Prostate gland (tissue), 2 donors: ENCODE measurements around the gene FTCD. TPM values are rescaled to one million over a fixed set of nuclear protein-coding genes. Genes with fewer than 3 reads are reported as not detected.

Experiments
- DNase-seq: peaks from one replicate; pipeline ENCODE4 v3.0.0-alpha.2; 2019; ENCODE audit warnings: low spot score
- H3K27ac ChIP-seq, 2 donors: fragments of 200-600 bp; sonication (generic); 2 replicates each; pipeline ENCODE4 v1.5.1; 2017 to 2019
- H3K27me3 ChIP-seq: fragments of 200-600 bp; sonication (generic); replicated peaks from 2 replicates; pipeline ENCODE4 v1.5.1; 2019; ENCODE audit not compliant: insufficient read depth
- H3K36me3 ChIP-seq, 2 donors: fragments of 200-600 bp; sonication (generic); 1 replicate in 1 of 2; 2 replicates in 1 of 2; pipeline versions ENCODE4 v1.5.1 to v1.8.1; 2017 to 2019
- H3K4me1 ChIP-seq: fragments of 200-600 bp; sonication (generic); replicated peaks from 2 replicates; pipeline ENCODE4 v1.5.1; 2019
- H3K4me3 ChIP-seq, 2 donors: fragments of 200-600 bp; sonication (generic); 2 replicates each; pipeline ENCODE4 v1.5.1; 2017 to 2019
- H3K9me3 ChIP-seq: fragments of 200-600 bp; sonication (generic); 2 replicates; pipeline ENCODE4 v1.5.1; 2017
- CTCF ChIP-seq, 4 experiments: fragments of 200-600 bp in 2 of 4; fragments of 450-650 bp in 2 of 4; sonication (generic) in 2 of 4; IDR thresholded peaks; 1 replicate in 3 of 4; 2 replicates in 1 of 4; pipeline ENCODE4 v1.5.1; 2016 to 2019; ENCODE audit warnings: antibody characterized with exemption in 4 of 4, mild to moderate bottlenecking in 2 of 4, moderate library complexity in 2 of 4
- POLR2A ChIP-seq: fragments of 450-650 bp; IDR thresholded peaks from one replicate; pipeline ENCODE4 v1.6.1; 2016; ENCODE audit warnings: antibody characterized with exemption, mild to moderate bottlenecking
- POLR2AphosphoS5 ChIP-seq: sonication (generic); formaldehyde crosslinking; IDR thresholded peaks from one replicate; pipeline ENCODE4 v1.6.1; 2017; ENCODE audit warnings: antibody characterized with exemption
- WGBS: methylation state at CpG from one replicate; pipeline ENCODE4 v1.1.5; 2018; 5-methylcytosine and 5-hydroxymethylcytosine counted together
- intact Hi-C: fragments of 100-400 bp; cut with DNase I; formaldehyde crosslinking; loops from one replicate; pipeline ENCODE4 v1.14.2; 2022
- total RNA-seq, 2 donors: library from RNA; depleted of rRNA; stranded (reverse); fragments of >200 nt; gene quantifications; one replicate each; pipeline ENCODE4 v1.1.0, GENCODE V29; 2016

FTCD gene
- total RNA-seq, 2 donors from 2014 or later, result 1.4 to 19.0 TPM

DNA sequence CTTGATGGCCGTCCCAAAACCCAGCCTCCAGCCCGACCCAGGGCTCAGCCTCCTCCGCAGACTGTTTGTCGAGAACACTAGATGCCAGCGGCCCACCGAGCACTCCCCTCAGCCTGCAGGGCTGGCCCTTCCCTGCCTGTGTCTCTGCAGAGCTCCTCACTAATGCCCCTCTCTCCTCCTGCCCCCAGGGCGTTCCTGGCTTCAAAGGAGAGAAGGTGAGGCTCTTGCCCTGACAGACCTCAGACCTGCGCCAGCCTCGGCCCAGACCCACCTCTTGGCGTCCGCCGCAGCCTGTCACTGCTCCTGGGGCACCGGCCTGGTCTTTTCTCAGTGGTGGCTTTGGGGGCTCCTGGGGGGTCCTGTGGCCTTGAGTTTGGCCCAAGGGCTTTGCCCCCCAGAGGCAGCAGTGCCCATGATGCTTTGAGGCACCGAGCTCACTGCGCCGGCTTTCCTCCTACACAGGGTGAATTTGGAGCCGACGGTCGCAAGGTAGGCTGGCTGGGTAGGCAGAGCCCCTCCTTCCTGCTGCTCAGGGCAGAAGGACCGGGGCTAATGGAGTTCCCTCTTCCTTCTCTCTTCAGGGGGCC is 39.1 kb downstream of the FTCD start:
- H3K36me3 ChIP-seq, result peaks cover 0 to 21% of the 10 kb centered on the region in 2 donors
- H3K27ac ChIP-seq, result no peak overlapping the region
- no peak overlapping the region for H3K4me3 ChIP-seq
- no peaks in the 10 kb centered on the region for H3K9me3 ChIP-seq
- DNase-seq, result no peak
- H3K4me1 ChIP-seq, result no peaks in the 10 kb centered on the region
- H3K27me3 ChIP-seq, result no peaks in the 10 kb centered on the region
- TF ChIP-seq POLR2A (no peak), CTCF (IDR thresholded peaks at IDR 0.05) (no peak), POLR2AphosphoS5 (no peak)
- WGBS, result 78% methylated on average over 19 of the region's 20 CpGs
- intact Hi-C loops, result no loop called here

GRCh38 chr21:46115441-46116188 is 39.8 kb downstream of the FTCD start:
- intact Hi-C loops, result no loop called here
- H3K4me3 ChIP-seq, result no peak overlapping the region
- no peak for DNase-seq
- H3K4me1 ChIP-seq, result no peaks in the 10 kb centered on the region
- no peak for TF ChIP-seq POLR2A
- TF ChIP-seq CTCF (IDR thresholded peaks at IDR 0.05), result no peak
- no peak for TF ChIP-seq POLR2AphosphoS5
- H3K9me3 ChIP-seq, result no peaks in the 10 kb centered on the region
- no peak overlapping the region for H3K27ac ChIP-seq
- H3K27me3 ChIP-seq, result no peaks in the 10 kb centered on the region
- WGBS, result 91% methylated on average over 17 of the region's 17 CpGs
- H3K36me3 ChIP-seq, result peaks cover 0 to 19% of the 10 kb centered on the region in 2 donors

GRCh38 chr21:46114963-46115362 is 40.4 kb downstream of the FTCD start:
- no peaks in the 10 kb centered on the region for H3K27me3 ChIP-seq
- no peak overlapping the region for H3K4me3 ChIP-seq
- TF ChIP-seq CTCF (IDR thresholded peaks at IDR 0.05) (no peak), POLR2A (no peak), POLR2AphosphoS5 (no peak)
- no peaks in the 10 kb centered on the region for H3K9me3 ChIP-seq
- 94% methylated on average over 4 of the region's 4 CpGs for WGBS
- H3K4me1 ChIP-seq, result no peaks in the 10 kb centered on the region
- no peak for DNase-seq
- H3K36me3 ChIP-seq, result peaks cover 0 to 12% of the 10 kb centered on the region in 2 donors
- no peak overlapping the region for H3K27ac ChIP-seq
- intact Hi-C loops, result no loop called here

DNA sequence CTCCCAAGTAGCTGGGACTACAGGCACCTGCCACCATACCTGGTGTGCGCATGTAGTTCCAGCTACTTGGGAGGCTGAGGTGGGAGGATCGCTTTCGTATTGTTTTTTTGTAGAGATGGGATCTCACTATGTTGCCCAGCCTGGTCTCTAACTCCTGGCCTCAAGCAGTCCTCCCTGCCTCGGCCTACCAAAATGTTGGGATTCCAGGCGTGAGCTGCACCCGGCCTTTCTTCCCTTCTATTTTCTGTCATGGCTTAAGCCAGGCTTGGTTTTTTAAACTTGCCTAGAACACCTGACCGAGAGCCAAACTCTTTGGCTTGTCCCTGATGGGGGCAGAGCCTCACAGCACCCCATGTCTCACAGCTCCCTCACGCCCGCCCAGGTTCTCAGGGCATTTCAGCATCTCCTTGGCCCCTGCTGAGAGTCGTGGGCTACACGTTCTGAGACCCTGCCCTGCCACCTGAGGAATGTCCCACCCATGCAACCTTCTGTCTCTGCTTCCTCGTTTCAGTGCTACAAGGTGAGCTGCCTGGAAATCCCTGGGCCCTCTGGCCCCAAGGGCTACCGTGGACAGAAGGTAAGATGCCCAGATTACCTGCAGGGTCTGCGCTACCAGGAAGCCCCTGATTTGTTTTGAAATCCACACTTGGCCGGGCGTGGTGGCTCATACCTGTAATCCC is 41.7 kb downstream of the FTCD start:
- no peaks in the 10 kb centered on the region for H3K9me3 ChIP-seq
- no peak for DNase-seq
- H3K27me3 ChIP-seq, result no peaks in the 10 kb centered on the region
- no peak overlapping the region for H3K27ac ChIP-seq
- 94% methylated on average over 16 of the region's 16 CpGs for WGBS
- intact Hi-C loops, result no loop called here
- no peak for TF ChIP-seq CTCF (IDR thresholded peaks at IDR 0.05)
- no peak for TF ChIP-seq POLR2AphosphoS5
- TF ChIP-seq POLR2A, result no peak
- no peaks in the 10 kb centered on the region for H3K4me1 ChIP-seq
- H3K4me3 ChIP-seq, result no peak overlapping the region
- peaks cover 0 to 11% of the 10 kb centered on the region in 2 donors for H3K36me3 ChIP-seq
